HepG2 (cell line): ENCODE measurements around the gene SH3GLB2. TPM values are rescaled to one million over a fixed set of nuclear protein-coding genes. Genes with fewer than 3 reads are reported as not detected.

Source experiments
- ATAC-seq: fragments of 200-7000 bp; cut with Tn5 transposase; 3 replicates; pipeline ENCODE4 v1.9.1; 2020; ENCODE audit warnings: mild to moderate bottlenecking, moderate library complexity
- BruUV-seq: library from RNA; stranded (reverse); fragments of 400-500 nt; replicated peaks from 2 replicates; lab custom pipeline; 2021; lab: Mats Ljungman, UMichigan
- CTCF ChIA-PET: fragments of 300-600 bp; formaldehyde crosslinking; extraction: SDS; loops from one replicate; lab custom pipeline; 2021; ENCODE audit warnings: low total read pairs, inconsistent platforms, low intra/inter-chr PET ratio; lab: Yijun Ruan, JAX
- POLR2A ChIA-PET: fragments of 350-600 bp; sonication (Branson Sonifier 250); formaldehyde crosslinking; loops from one replicate; lab custom pipeline; 2020; ENCODE audit warnings: antibody characterized with exemption, inconsistent platforms; lab: Yijun Ruan, JAX
- DNase-seq: peaks from one replicate; pipeline ENCODE4 v3.0.0-alpha.2; 2015; ENCODE audit warnings: low spot score
- FAIRE-seq: peaks from 3 replicates; lab custom pipeline; 2011; peaks lifted over from hg19 to GRCh38; lab: Jason Lieb, UNC
- H2AFZ ChIP-seq: one replicate; pipeline ENCODE4 v1.6.1; 2011; ENCODE audit warnings: low read length, inconsistent platforms
- H3K27ac ChIP-seq: fragments of 300-600 bp; 3 replicates; pipeline ENCODE4 v1.8.0; 2011; ENCODE audit warnings: mixed run types, mild to moderate bottlenecking, mixed read lengths, low read length, inconsistent platforms; ENCODE audit not compliant: insufficient read depth; ENCODE audit errors: extremely low read length
- H3K27me3 ChIP-seq, 2 experiments: fragments of 200-600 bp in 1 of 2; 2 replicates in 1 of 2; 3 replicates in 1 of 2; pipeline versions ENCODE4 v1.6.0 to v1.8.0; 2011; ENCODE audit warnings: low read length in 2 of 2, mild to moderate bottlenecking in 2 of 2, moderate library complexity in 2 of 2, inconsistent platforms in 1 of 2; ENCODE audit not compliant: insufficient read depth in 2 of 2, control insufficient read depth in 1 of 2
- H3K36me3 ChIP-seq, 2 experiments: fragments of 200-600 bp in 1 of 2; replicated peaks in 1 of 2; 2 replicates in 1 of 2; 3 replicates in 1 of 2; pipeline versions ENCODE4 v1.5.1 to v1.8.0; 2011; ENCODE audit warnings: low read length in 2 of 2, inconsistent platforms in 1 of 2; ENCODE audit not compliant: insufficient read depth in 2 of 2, control insufficient read depth in 1 of 2
- H3K4me1 ChIP-seq: 2 replicates; pipeline ENCODE4 v1.5.1; 2012; ENCODE audit warnings: low read length, inconsistent platforms; ENCODE audit not compliant: insufficient read depth
- H3K4me2 ChIP-seq: 2 replicates; pipeline ENCODE4 v1.6.0; 2011; ENCODE audit warnings: low read depth, low read length, inconsistent platforms
- H3K4me3 ChIP-seq, 3 experiments: fragments of 200-600 bp in 1 of 3; sonication (generic), shearing (Covaris generic) in 1 of 3; replicated peaks in 1 of 3; 2 replicates each; pipeline ENCODE4 v1.5.1; 2011 to 2016; ENCODE audit warnings: low read length in 3 of 3, inconsistent platforms in 2 of 3, low read depth in 2 of 3, mild to moderate bottlenecking in 2 of 3, control low read depth in 1 of 3, mixed read lengths in 1 of 3; ENCODE audit not compliant: insufficient read depth in 1 of 3
- H3K79me2 ChIP-seq: one replicate; pipeline ENCODE4 v1.6.1; 2011; ENCODE audit warnings: low read length, inconsistent platforms; ENCODE audit not compliant: insufficient read depth
- H3K9ac ChIP-seq: 2 replicates; pipeline ENCODE4 v1.6.0; 2011; ENCODE audit warnings: mild to moderate bottlenecking, low read depth, low read length, inconsistent platforms; ENCODE audit not compliant: insufficient read depth
- H3K9me3 ChIP-seq: 2 replicates; pipeline ENCODE4 v1.5.1; 2012; ENCODE audit warnings: mild to moderate bottlenecking, low read length
- H4K20me1 ChIP-seq: 2 replicates; pipeline ENCODE4 v1.6.0; 2011; ENCODE audit warnings: inconsistent platforms, mild to moderate bottlenecking, low read length, moderate library complexity; ENCODE audit not compliant: insufficient read depth
- BRF2 ChIP-seq: sonication (generic); formaldehyde crosslinking; IDR thresholded peaks from 2 replicates; pipeline ENCODE4 v1.8.1; 2022; ENCODE audit warnings: mild to moderate bottlenecking, missing genetic modification reagents
- FOXA1 ChIP-seq, 2 experiments: fragments of 450-650 bp in 1 of 2; sonication (generic) in 1 of 2; formaldehyde crosslinking in 1 of 2; IDR thresholded peaks; 2 replicates each; pipeline versions ENCODE4 v1.4.0 to v1.6.1; 2016 to 2020; ENCODE audit warnings: missing genetic modification reagents in 1 of 2
- GABPA ChIP-seq, 2 experiments: IDR thresholded peaks; 2 replicates each; pipeline ENCODE4 v1.6.1; 2011 to 2016; ENCODE audit warnings: low read depth in 2 of 2, low read length in 1 of 2, missing biosample characterization in 1 of 2, missing genetic modification characterization in 1 of 2
- KLF12 ChIP-seq: sonication (generic); formaldehyde crosslinking; IDR thresholded peaks from 2 replicates; pipeline ENCODE4 v1.4.0; 2020; ENCODE audit warnings: missing genetic modification reagents, borderline replicate concordance
- MXD4 ChIP-seq: IDR thresholded peaks from 2 replicates; pipeline ENCODE4 v1.6.1; 2016; ENCODE audit warnings: mild to moderate bottlenecking, missing biosample characterization, missing genetic modification reagents
- TBX2 ChIP-seq: sonication (generic); formaldehyde crosslinking; IDR thresholded peaks from 2 replicates; pipeline ENCODE4 v1.5.0; 2020; ENCODE audit warnings: missing genetic modification reagents, mild to moderate bottlenecking, borderline replicate concordance
- TBX3 ChIP-seq: fragments of 450-650 bp; IDR thresholded peaks from 2 replicates; pipeline ENCODE4 v1.6.1; 2017; ENCODE audit warnings: antibody characterized with exemption, mild to moderate bottlenecking, inconsistent platforms, borderline replicate concordance
- TEAD3 ChIP-seq: optimal IDR thresholded peaks from 2 replicates; pipeline ENCODE3; 2016; ENCODE audit warnings: borderline replicate concordance
- ZEB1 ChIP-seq: IDR thresholded peaks from 2 replicates; pipeline ENCODE4 v1.6.1; 2012; ENCODE audit warnings: mild to moderate bottlenecking, low read depth, inconsistent platforms; ENCODE audit not compliant: insufficient replicate concordance
- ZMYM3 ChIP-seq: sonication (generic); formaldehyde crosslinking; IDR thresholded peaks from 2 replicates; pipeline ENCODE4 v1.5.1; 2020; ENCODE audit warnings: mild to moderate bottlenecking, missing genetic modification reagents
- ZNF329 ChIP-seq: sonication (generic); formaldehyde crosslinking; IDR thresholded peaks from 2 replicates; pipeline ENCODE4 v1.9.0; 2021; ENCODE audit warnings: low read depth, mild to moderate bottlenecking, missing genetic modification reagents
- ZNF629 ChIP-seq: sonication (generic); formaldehyde crosslinking; conservative IDR thresholded peaks from 2 replicates; pipeline ENCODE4 v1.5.0; 2020; ENCODE audit warnings: missing genetic modification reagents
- ZNF639 ChIP-seq: conservative IDR thresholded peaks from 2 replicates; pipeline ENCODE4 v1.6.1; 2018; ENCODE audit warnings: missing genetic modification reagents
- ZNF660 ChIP-seq: sonication (generic); formaldehyde crosslinking; IDR thresholded peaks from 2 replicates; pipeline ENCODE4 v1.5.1; 2020; ENCODE audit warnings: mild to moderate bottlenecking, low read depth, missing genetic modification reagents, borderline replicate concordance
- ZSCAN22 ChIP-seq: sonication (generic); formaldehyde crosslinking; IDR thresholded peaks from 2 replicates; pipeline ENCODE4 v1.4.0; 2020; ENCODE audit warnings: mild to moderate bottlenecking, missing genetic modification reagents
- WGBS: methylation state at CpG from one replicate; pipeline ENCODE4 v1.1.6; 2017; ENCODE audit warnings: low lambda C conversion rate; 5-methylcytosine and 5-hydroxymethylcytosine counted together
- in situ Hi-C: cut with HindIII; loops from 2 replicates; pipeline ENCODE4 v1.10.0; 2017; ENCODE audit warnings: low pct_unique_long_range_greater_than_20kb; ENCODE audit not compliant: extremely low pct_ligation_motif_present
- intact Hi-C: fragments of 100-400 bp; cut with micrococcal nuclease; formaldehyde crosslinking; loops from one replicate; pipeline ENCODE4 v1.10.0; 2022; ENCODE audit not compliant: unreplicated experiment
- polyA plus RNA-seq, 8 experiments: library from polyadenylated mRNA; depleted of rRNA in 3 of 8; stranded (reverse) in 7 of 8; unstranded in 1 of 8; fragments of >200 nt; fragmentation: Illumina TruSeq in 4 of 8; extraction: Trizol in 4 of 8; gene quantifications; 2 replicates each; pipeline versions ENCODE4 v1.2.1 to v1.2.3, GENCODE V29; 2011 to 2016; ENCODE audit warnings: low read depth in 4 of 8, missing spikeins in 1 of 8, mixed read lengths in 1 of 8; ENCODE audit not compliant: insufficient read depth in 1 of 8
- total RNA-seq, 5 experiments: library from RNA; depleted of rRNA; stranded (reverse); fragments of >200 nt; fragmentation: Illumina TruSeq; extraction: Trizol; gene quantifications; 2 replicates each; pipeline ENCODE4 v1.2.3, GENCODE V29; 2016; ENCODE audit warnings: low read depth in 1 of 5

SH3GLB2 gene
- total and polyA plus RNA-seq, 2 of the 13 experiments (the other 11 are each of a cell fraction or from before 2014, with no cell fraction given): 24.0 to 40.6 TPM

- in situ Hi-C loops (no loop called here), intact Hi-C loops (no loop called here)
- H3K9ac ChIP-seq: no peak overlapping the region
- FAIRE-seq: no peak
- no peak overlapping the region for H2AFZ ChIP-seq
- no TSS peak for BruUV-seq
- ChIA-PET POLR2A (interaction anchor here (1.3 kb wide), 1 partner anchor 13 kb away, joined by 4 read pairs; the partner anchor contains the start of gene MIGA2), CTCF (no interaction called here)
- H3K36me3 ChIP-seq: no peaks in the 10 kb centered on the region; a peak in 1 of 5 replicates
- no peak for DNase-seq
- peaks cover 5% of the 10 kb centered on the region; the same call in 1 of the 2 replicates for H4K20me1 ChIP-seq
- H3K4me2 ChIP-seq: no peak overlapping the region
- H3K4me3 ChIP-seq: no peak overlapping the region
- H3K4me1 ChIP-seq: peaks cover 20% of the 10 kb centered on the region
- H3K27ac ChIP-seq: no peak overlapping the region
- WGBS: 93% methylated on average over 13 of the region's 16 CpGs
- peaks cover 14% of the 10 kb centered on the region for H3K79me2 ChIP-seq
- H3K9me3 ChIP-seq: no peaks in the 10 kb centered on the region
- no peaks in the 10 kb centered on the region for H3K27me3 ChIP-seq
- ATAC-seq: no peak
- TF ChIP-seq FOXA1 (IDR thresholded peaks at IDR 0.05): no peak
- no peak for TF ChIP-seq FOXA1 (CRISPR knock-in tag; IDR thresholded peaks at IDR 0.05)
- peak; percentile 87 for TF ChIP-seq ZNF629 (CRISPR knock-in tag)
- 0 out of 2 replicates have a peak, but pooled peaks have one; percentile 29 for TF ChIP-seq ZMYM3 (CRISPR knock-in tag)
Observed at GRCh38 chr9:129023036-129023907, 4.9 kb downstream of the SH3GLB2 start.

- Histone ChIP-seq H4K20me1 (peaks cover 5% of the 10 kb centered on the region; the same call in 1 of the 2 replicates), H3K9me3 (no peaks in the 10 kb centered on the region), H3K9ac (no peak overlapping the region), H3K79me2 (peaks cover 6% of the 10 kb centered on the region), H3K27ac (no peak overlapping the region), H3K27me3 (no peaks in the 10 kb centered on the region), H3K4me1 (peaks cover 13% of the 10 kb centered on the region), H3K36me3 (no peaks in the 10 kb centered on the region; a peak in 1 of 5 replicates), H3K4me2 (no peak overlapping the region), H3K4me3 (no peak overlapping the region), H2AFZ (no peak overlapping the region)
- WGBS: 96% methylated on average over 9 of the region's 9 CpGs
- BruUV-seq: no TSS peak
- in situ Hi-C loops (no loop called here), intact Hi-C loops (no loop called here)
- no peak for TF ChIP-seq KLF12 (CRISPR knock-in tag)
- TF ChIP-seq BRF2: no peak
- no peak for TF ChIP-seq ZNF660 (CRISPR knock-in tag)
- no peak for TF ChIP-seq ZNF329
- TF ChIP-seq MXD4 (CRISPR knock-in tag): no peak
- TF ChIP-seq TBX2 (CRISPR knock-in tag): no peak
- TF ChIP-seq ZNF639 (CRISPR knock-in tag): no peak
- TF ChIP-seq GABPA (IDR thresholded peaks at IDR 0.05; ENCODE audit: low read depth, low read length): no peak
- TF ChIP-seq GABPA (CRISPR knock-in tag; IDR thresholded peaks at IDR 0.05; ENCODE audit: low read depth): no peak
- no peak for TF ChIP-seq TBX3
- TF ChIP-seq ZEB1: no peak
- TF ChIP-seq ZSCAN22 (CRISPR knock-in tag): no peak
- TF ChIP-seq TEAD3: no peak
- DNase-seq: no peak
- no peak for ATAC-seq
- CTCF ChIA-PET: no interaction called here
- POLR2A ChIA-PET: interaction anchor here (0.9 kb wide), 1 partner anchor 14 kb away, joined by 3 read pairs; the partner anchor contains the start of gene MIGA2
- no peak for FAIRE-seq
Observed at GRCh38 chr9:129022037-129022436, 6.1 kb downstream of the SH3GLB2 start.
